Measurements from ENCODE around the gene ERLIN1. TPM values are rescaled to one million over a fixed set of nuclear protein-coding genes. Genes with fewer than 3 reads are reported as not detected.

Gene ERLIN1
- total RNA-seq, 1 experiment from 2014 or later = 33.0 TPM

DNA sequence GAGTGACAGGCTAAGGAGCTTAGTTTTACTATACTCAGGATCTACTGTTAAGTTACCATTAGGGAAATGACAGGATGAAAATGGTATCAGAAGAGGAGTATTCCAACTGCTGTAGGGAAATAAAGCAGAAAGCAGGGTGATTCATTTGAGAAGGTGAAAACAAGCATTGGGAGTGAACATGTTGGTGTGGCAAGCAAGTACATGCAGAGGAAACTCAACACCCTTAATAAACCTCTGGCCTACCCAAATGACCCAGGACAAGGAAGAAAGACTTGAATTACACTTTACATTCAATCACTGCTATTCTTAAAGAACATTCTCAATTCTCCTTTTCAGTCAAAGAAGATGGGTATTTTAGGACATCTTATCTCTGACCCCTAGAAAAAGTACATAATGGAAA is 28.7 kb downstream of the ERLIN1 start:
- Histone ChIP-seq H3K4ac (ENCODE audit: low read depth, low read length) (no peak overlapping the region), H3K9ac (ENCODE audit: extremely low read depth, insufficient read length, low read length) (no peak overlapping the region), H4K5ac (ENCODE audit: insufficient read length, low read depth, low read length) (no peak overlapping the region), H3K79me2 (ENCODE audit: insufficient read depth, low read length) (no peaks in the 10 kb centered on the region), H2AFZ (ENCODE audit: low read length) (no peak overlapping the region), H3K4me2 (ENCODE audit: insufficient read depth, insufficient read length, low read length) (no peak overlapping the region), H4K20me1 (ENCODE audit: control insufficient read depth, insufficient read depth, insufficient read length) (no peaks in the 10 kb centered on the region), H4K8ac (replicated peaks; ENCODE audit: insufficient read length, low read depth, low read length) (no peak overlapping the region), H3K9me3 (ENCODE audit: control insufficient read depth, low read depth, low read length) (no peaks in the 10 kb centered on the region), H3K79me1 (ENCODE audit: insufficient read depth, low read depth, low read length, poor library complexity, severe bottlenecking) (no peaks in the 10 kb centered on the region), H2BK120ac (ENCODE audit: low read depth, low read length, poor library complexity, severe bottlenecking) (no peak overlapping the region), H4K91ac (ENCODE audit: insufficient read length, low read depth, low read length) (no peak overlapping the region), H3K14ac (ENCODE audit: insufficient read depth, low read length) (no peak overlapping the region), H2BK12ac (ENCODE audit: insufficient read length, low read depth, low read length) (no peak overlapping the region), H3K23me2 (ENCODE audit: insufficient read length, low read depth, low read length, poor library complexity, severe bottlenecking) (no peaks in the 10 kb centered on the region), H3K27me3 (ENCODE audit: insufficient read depth, low read length) (no peaks in the 10 kb centered on the region), H3K56ac (ENCODE audit: insufficient read length, low read depth, low read length) (no peak overlapping the region), H2BK15ac (ENCODE audit: low read depth, low read length) (no peak overlapping the region), H3K18ac (ENCODE audit: insufficient read length, low read depth, low read length) (no peak overlapping the region), H2BK5ac (ENCODE audit: insufficient read length, low read length) (no peak overlapping the region), H2AK5ac (ENCODE audit: insufficient read length, low read length) (no peak overlapping the region), H3K27ac (ENCODE audit: insufficient read length, low read depth, low read length) (no peak overlapping the region), H2BK20ac (ENCODE audit: low read depth, low read length, poor library complexity, severe bottlenecking) (no peak overlapping the region), H3K4me1 (ENCODE audit: insufficient read depth, low read length) (no peaks in the 10 kb centered on the region), H3T11ph (ENCODE audit: low read length) (no peak overlapping the region), H3K23ac (ENCODE audit: insufficient read length, low read depth, low read length) (no peak overlapping the region)
- Mint-ChIP-seq H3K27ac (no peak overlapping the region), H3K4me1 (no peaks in the 10 kb centered on the region), H3K4me3 (no peak overlapping the region), H3K27me3 (ENCODE audit: low read depth) (no peaks in the 10 kb centered on the region), H3K36me3 (ENCODE audit: insufficient read depth in 1 of 3, low read depth in 3 of 3) (peaks cover 8 to 40% (median 38%) of the 10 kb centered on the region in 3 experiments; a peak in 6 of 7 replicates), H3K9me3 (no peaks in the 10 kb centered on the region)
- TF ChIP-seq, protein P1, sequence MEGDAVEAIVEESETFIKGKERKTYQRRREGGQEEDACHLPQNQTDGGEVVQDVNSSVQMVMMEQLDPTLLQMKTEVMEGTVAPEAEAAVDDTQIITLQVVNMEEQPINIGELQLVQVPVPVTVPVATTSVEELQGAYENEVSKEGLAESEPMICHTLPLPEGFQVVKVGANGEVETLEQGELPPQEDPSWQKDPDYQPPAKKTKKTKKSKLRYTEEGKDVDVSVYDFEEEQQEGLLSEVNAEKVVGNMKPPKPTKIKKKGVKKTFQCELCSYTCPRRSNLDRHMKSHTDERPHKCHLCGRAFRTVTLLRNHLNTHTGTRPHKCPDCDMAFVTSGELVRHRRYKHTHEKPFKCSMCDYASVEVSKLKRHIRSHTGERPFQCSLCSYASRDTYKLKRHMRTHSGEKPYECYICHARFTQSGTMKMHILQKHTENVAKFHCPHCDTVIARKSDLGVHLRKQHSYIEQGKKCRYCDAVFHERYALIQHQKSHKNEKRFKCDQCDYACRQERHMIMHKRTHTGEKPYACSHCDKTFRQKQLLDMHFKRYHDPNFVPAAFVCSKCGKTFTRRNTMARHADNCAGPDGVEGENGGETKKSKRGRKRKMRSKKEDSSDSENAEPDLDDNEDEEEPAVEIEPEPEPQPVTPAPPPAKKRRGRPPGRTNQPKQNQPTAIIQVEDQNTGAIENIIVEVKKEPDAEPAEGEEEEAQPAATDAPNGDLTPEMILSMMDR (conservative IDR thresholded peaks at IDR 0.05) = no peak
- DNase-seq = no peak
